K562 (cell line): ENCODE measurements around the gene PDCD1LG2. TPM values are rescaled to one million over a fixed set of nuclear protein-coding genes. Genes with fewer than 3 reads are reported as not detected.
A peak's percentile ranks its signal among the peaks of the same experiment; 100 is the strongest.
"Not testable (repeated sequence)": the region's sequence is repeated elsewhere in the genome, so short reads cannot be mapped to it uniquely, and the experiment has no call there.

Experiments used
- ATAC-seq: fragments of 200-7000 bp; cut with Tn5 transposase; 3 replicates; pipeline ENCODE4 v1.9.1; 2020; ENCODE audit warnings: moderate library complexity
- BruUV-seq: library from RNA; stranded (reverse); fragments of 400-500 nt; replicated peaks from 2 replicates; lab custom pipeline; 2021; lab: Mats Ljungman, UMichigan
- CTCF ChIA-PET: fragments of 300-600 bp; formaldehyde crosslinking; extraction: SDS; loops from one replicate; lab custom pipeline; 2021; ENCODE audit warnings: low intra/inter-chr PET ratio; lab: Yijun Ruan, JAX
- POLR2A ChIA-PET: fragments of 300-600, 350-650 bp; sonication (Branson Sonifier 250); formaldehyde crosslinking; extraction: SDS; loops from one replicate; lab custom pipeline; 2021; ENCODE audit warnings: antibody characterized with exemption, inconsistent platforms; lab: Yijun Ruan, JAX
- DNase-seq, 4 experiments: peaks; one replicate each; pipeline versions ENCODE4 v3.0.0 to v3.0.0-alpha.2; 2011 to 2018; ENCODE audit warnings: low spot score in 3 of 4, mixed read lengths in 3 of 4; ENCODE audit errors: extremely low read depth in 1 of 4
- FAIRE-seq: peaks from 2 replicates; lab custom pipeline; 2011; peaks lifted over from hg19 to GRCh38; lab: Jason Lieb, UNC
- H2AFZ ChIP-seq: 2 replicates; pipeline ENCODE4 v1.6.0; 2011; ENCODE audit warnings: low read depth, low read length, control low read depth, inconsistent platforms
- H3K27ac ChIP-seq: fragments of 200-600 bp; 3 replicates; pipeline ENCODE4 v1.8.0; 2011; ENCODE audit warnings: low read depth, mild to moderate bottlenecking, control low read depth, inconsistent platforms, low read length, moderate library complexity, mixed read lengths; ENCODE audit errors: extremely low read depth
- H3K27me3 ChIP-seq, 2 experiments: fragments of 300-600 bp in 1 of 2; 2 replicates in 1 of 2; 3 replicates in 1 of 2; pipeline versions ENCODE4 v1.6.0 to v1.8.0; 2011; ENCODE audit warnings: inconsistent platforms in 2 of 2, low read length in 2 of 2, mild to moderate bottlenecking in 1 of 2, mixed read lengths in 1 of 2, moderate library complexity in 1 of 2; ENCODE audit not compliant: control insufficient read depth in 2 of 2, insufficient read depth in 2 of 2
- H3K36me3 ChIP-seq: fragments of 300-600 bp; 3 replicates; pipeline ENCODE4 v1.8.0; 2011; ENCODE audit warnings: mild to moderate bottlenecking, low read length, inconsistent platforms; ENCODE audit not compliant: control insufficient read depth, insufficient read depth
- H3K4me1 ChIP-seq, 2 experiments: fragments of 200-600 bp in 1 of 2; replicated peaks in 1 of 2; 2 replicates in 1 of 2; 3 replicates in 1 of 2; pipeline versions ENCODE4 v1.5.1 to v1.8.0; 2011; ENCODE audit warnings: inconsistent platforms in 2 of 2, low read length in 2 of 2, mild to moderate bottlenecking in 1 of 2, mixed read lengths in 1 of 2, moderate library complexity in 1 of 2; ENCODE audit not compliant: control insufficient read depth in 2 of 2, insufficient read depth in 2 of 2
- H3K4me2 ChIP-seq: 2 replicates; pipeline ENCODE4 v1.6.1; 2011; ENCODE audit warnings: low read length, control low read depth, inconsistent platforms, mixed read lengths; ENCODE audit not compliant: insufficient read depth
- H3K4me3 ChIP-seq: fragments of 200-600 bp; sonication (generic), shearing (Covaris generic); 2 replicates; pipeline ENCODE4 v1.5.1; 2016; ENCODE audit warnings: control low read depth, inconsistent platforms
- H3K79me2 ChIP-seq: fragments of 200-600 bp; 3 replicates; pipeline ENCODE4 v1.8.0; 2011; ENCODE audit warnings: low read length, inconsistent platforms; ENCODE audit not compliant: control insufficient read depth, insufficient read depth
- H3K9ac ChIP-seq, 2 experiments: 2 replicates each; pipeline versions ENCODE4 v1.6.0 to v1.6.1; 2011; ENCODE audit warnings: low read depth in 2 of 2, low read length in 2 of 2, control low read depth in 1 of 2, inconsistent platforms in 1 of 2, mild to moderate bottlenecking in 1 of 2, mixed read lengths in 1 of 2; ENCODE audit not compliant: insufficient read depth in 1 of 2
- H3K9me1 ChIP-seq: one replicate; pipeline ENCODE4 v1.6.0; 2011; ENCODE audit warnings: inconsistent platforms, mild to moderate bottlenecking, low read length, moderate library complexity; ENCODE audit not compliant: control insufficient read depth, insufficient read depth
- H3K9me3 ChIP-seq: replicated peaks from 2 replicates; pipeline ENCODE4 v1.5.1; 2011; ENCODE audit warnings: low read depth, low read length, inconsistent platforms; ENCODE audit not compliant: control insufficient read depth, insufficient read depth
- H4K20me1 ChIP-seq: replicated peaks from 2 replicates; pipeline ENCODE4 v1.6.1; 2011; ENCODE audit warnings: low read length, inconsistent platforms, mixed read lengths; ENCODE audit not compliant: control insufficient read depth, insufficient read depth
- HBP1 ChIP-seq: fragments of 450-650 bp; formaldehyde crosslinking; IDR thresholded peaks from 2 replicates; pipeline ENCODE4 v1.4.0; 2022; ENCODE audit warnings: missing genetic modification characterization
- ZNF146 ChIP-seq: IDR thresholded peaks from one replicate; pipeline ENCODE4 v1.6.1; 2018; ENCODE audit warnings: missing compliant biosample characterization; ENCODE audit not compliant: unreplicated experiment
- WGBS: fragments of 100-300 bp; shearing (Covaris generic); methylation state at CpG from one replicate; pipeline ENCODE4 v1.1.6; 2016; ENCODE audit warnings: low coverage, mixed read lengths; ENCODE audit not compliant: insufficient coverage; ENCODE audit errors: missing lambda C conversion rate; 5-methylcytosine and 5-hydroxymethylcytosine counted together
- in situ Hi-C: fragments of 300-500 bp; cut with MboI; formaldehyde crosslinking; loops from 4 replicates; pipeline ENCODE4 v1.15.0; 2018; ENCODE audit warnings: inconsistent platforms, mixed read lengths
- intact Hi-C: fragments of 100-400 bp; cut with micrococcal nuclease; formaldehyde crosslinking; loops from 2 replicates; pipeline ENCODE4 v1.14.2; 2022
- polyA plus RNA-seq, 8 experiments: library from polyadenylated mRNA; depleted of rRNA in 4 of 8; stranded (reverse) in 5 of 8; unstranded in 3 of 8; fragments of >200 nt; fragmentation: Nextera tagmentation in 2 of 8; fragmentation: Illumina TruSeq in 1 of 8; extraction: Ambion mirVana in 2 of 8; extraction: Trizol in 1 of 8; gene quantifications; 2 replicates each; pipeline versions ENCODE4 v1.2.1 to v1.2.3, GENCODE V29; 2011 to 2014; ENCODE audit warnings: inconsistent platforms in 1 of 8, missing spikeins in 1 of 8
- total RNA-seq, 7 experiments: library from RNA; depleted of rRNA in 6 of 7; stranded (reverse); fragments of >200 nt in 6 of 7; fragmentation: Illumina TruSeq in 2 of 7; extraction: Trizol in 2 of 7; gene quantifications; 2 replicates each; pipeline versions ENCODE4 v1.2.1 to v1.2.3, GENCODE V29; 2011 to 2021; ENCODE audit warnings: low replicate concordance in 1 of 7
- TF ChIP-seq, protein P1 (sequence below): fragments of 450-650 bp; IDR thresholded peaks from 2 replicates; pipeline ENCODE4 v1.6.1; 2017; ENCODE audit warnings: antibody characterized with exemption, mild to moderate bottlenecking

Gene PDCD1LG2
- total and polyA plus RNA-seq, 9 of the 15 experiments (the other 6 are each of a cell fraction or from before 2014, with no cell fraction given) = not detected

DNA sequence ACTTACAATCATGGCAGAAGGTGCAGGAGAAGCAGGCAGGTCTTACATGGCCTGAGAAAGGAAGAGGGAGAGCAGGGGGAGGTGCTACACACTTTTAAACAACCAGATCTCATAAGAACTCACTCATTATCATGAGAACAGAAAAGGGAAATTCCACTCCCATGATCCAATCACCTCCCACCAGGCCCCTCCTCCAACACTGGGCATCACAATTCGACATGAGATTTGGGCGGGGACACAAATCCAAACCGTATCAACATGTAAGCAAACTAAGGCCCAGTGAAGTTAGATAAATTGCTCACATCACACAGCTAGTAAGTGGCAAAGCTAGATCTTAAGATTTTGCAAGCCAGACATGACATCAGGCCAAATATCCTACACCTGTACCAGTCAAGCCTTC is 70.3 kb downstream of the PDCD1LG2 start (continued):
- TF ChIP-seq HBP1 (CRISPR knock-in tag) = no peak
- TF ChIP-seq, protein P1, sequence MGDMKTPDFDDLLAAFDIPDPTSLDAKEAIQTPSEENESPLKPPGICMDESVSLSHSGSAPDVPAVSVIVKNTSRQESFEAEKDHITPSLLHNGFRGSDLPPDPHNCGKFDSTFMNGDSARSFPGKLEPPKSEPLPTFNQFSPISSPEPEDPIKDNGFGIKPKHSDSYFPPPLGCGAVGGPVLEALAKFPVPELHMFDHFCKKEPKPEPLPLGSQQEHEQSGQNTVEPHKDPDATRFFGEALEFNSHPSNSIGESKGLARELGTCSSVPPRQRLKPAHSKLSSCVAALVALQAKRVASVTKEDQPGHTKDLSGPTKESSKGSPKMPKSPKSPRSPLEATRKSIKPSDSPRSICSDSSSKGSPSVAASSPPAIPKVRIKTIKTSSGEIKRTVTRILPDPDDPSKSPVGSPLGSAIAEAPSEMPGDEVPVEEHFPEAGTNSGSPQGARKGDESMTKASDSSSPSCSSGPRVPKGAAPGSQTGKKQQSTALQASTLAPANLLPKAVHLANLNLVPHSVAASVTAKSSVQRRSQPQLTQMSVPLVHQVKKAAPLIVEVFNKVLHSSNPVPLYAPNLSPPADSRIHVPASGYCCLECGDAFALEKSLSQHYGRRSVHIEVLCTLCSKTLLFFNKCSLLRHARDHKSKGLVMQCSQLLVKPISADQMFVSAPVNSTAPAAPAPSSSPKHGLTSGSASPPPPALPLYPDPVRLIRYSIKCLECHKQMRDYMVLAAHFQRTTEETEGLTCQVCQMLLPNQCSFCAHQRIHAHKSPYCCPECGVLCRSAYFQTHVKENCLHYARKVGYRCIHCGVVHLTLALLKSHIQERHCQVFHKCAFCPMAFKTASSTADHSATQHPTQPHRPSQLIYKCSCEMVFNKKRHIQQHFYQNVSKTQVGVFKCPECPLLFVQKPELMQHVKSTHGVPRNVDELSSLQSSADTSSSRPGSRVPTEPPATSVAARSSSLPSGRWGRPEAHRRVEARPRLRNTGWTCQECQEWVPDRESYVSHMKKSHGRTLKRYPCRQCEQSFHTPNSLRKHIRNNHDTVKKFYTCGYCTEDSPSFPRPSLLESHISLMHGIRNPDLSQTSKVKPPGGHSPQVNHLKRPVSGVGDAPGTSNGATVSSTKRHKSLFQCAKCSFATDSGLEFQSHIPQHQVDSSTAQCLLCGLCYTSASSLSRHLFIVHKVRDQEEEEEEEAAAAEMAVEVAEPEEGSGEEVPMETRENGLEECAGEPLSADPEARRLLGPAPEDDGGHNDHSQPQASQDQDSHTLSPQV = no peak

DNA sequence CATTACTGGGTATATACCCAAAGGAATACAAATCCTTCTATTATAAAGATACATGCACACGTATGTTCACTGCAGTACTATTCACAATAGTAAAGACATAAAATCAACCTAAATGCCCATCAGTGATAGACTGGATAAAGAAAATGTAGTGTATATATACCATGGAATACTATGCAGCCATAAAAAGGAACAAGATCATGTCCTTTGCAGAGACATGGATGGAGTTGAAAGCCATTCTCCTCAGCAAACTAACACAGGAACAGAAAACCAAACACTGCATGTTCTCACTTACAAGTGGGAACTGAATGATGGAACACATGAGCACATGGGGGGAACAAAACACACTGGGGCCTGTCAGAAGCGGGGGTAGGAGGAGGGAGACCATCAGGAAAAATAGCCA is 71.4 kb downstream of the PDCD1LG2 start:
- intact Hi-C loops, H3K9ac ChIP-seq, H3K4me3 ChIP-seq, BruUV-seq, H3K4me1 ChIP-seq, ATAC-seq, H3K27me3 ChIP-seq, H3K79me2 ChIP-seq, H3K36me3 ChIP-seq, DNase-seq, H4K20me1 ChIP-seq, H3K27ac ChIP-seq, FAIRE-seq, CTCF ChIA-PET, H3K9me1 ChIP-seq, H2AFZ ChIP-seq, H3K4me2 ChIP-seq, H3K9me3 ChIP-seq: not testable (repeated sequence)
- WGBS = 18% methylated on average over 2 of the region's 2 CpGs
- peak; percentile 41 for TF ChIP-seq ZNF146
- in situ Hi-C loops = loop anchor here (25.0 kb wide), 1 partner anchor 394 kb away; the partner anchor contains the start of gene INSL6
- POLR2A ChIA-PET = interaction anchor here (1.0 kb wide), 1 partner anchor 388 kb away, joined by 3 read pairs; no protein-coding TSS in a partner anchor
